GM04504 (cell line): Measurements from ENCODE around the gene RBL1.

Source experiments
- DNase-seq: peaks from one replicate; pipeline ENCODE4 v3.0.0-alpha.2; 2012; ENCODE audit warnings: low read depth

RBL1 gene

GRCh38 chr20:36950414-36951197, 145.2 kb downstream of the RBL1 start:
- no peak for DNase-seq
